Measurements from ENCODE around the gene EHBP1.

- TF ChIP-seq SUZ12 (IDR thresholded peaks at IDR 0.05; ENCODE audit: extremely low read depth, insufficient read depth, insufficient read length) (no peak), ZNF274 (IDR thresholded peaks at IDR 0.05; ENCODE audit: low read depth, low read length) (no peak), YY1 (IDR thresholded peaks at IDR 0.05; ENCODE audit: insufficient read depth, insufficient read length) (no peak)
These were observed 36.3 kb upstream of the EHBP1 start for GRCh38 chr2:62669180-62669579.
